ENCODE results near the gene CCNF.

GRCh38 chr16:2422123-2422867 is 7.0 kb upstream of the CCNF start:
- no peak for TF ChIP-seq RAD21 (IDR thresholded peaks at IDR 0.05; ENCODE audit: low read depth)
- no peak for TF ChIP-seq EGR1 (IDR thresholded peaks at IDR 0.05)
- TF ChIP-seq TCF12 (IDR thresholded peaks at IDR 0.05; ENCODE audit: low read depth) = no peak
- TF ChIP-seq CEBPB (IDR thresholded peaks at IDR 0.05) = no peak
- no peak for TF ChIP-seq EP300 (IDR thresholded peaks at IDR 0.05; ENCODE audit: borderline replicate concordance)
- TF ChIP-seq MAX (IDR thresholded peaks at IDR 0.05) = no peak
- TF ChIP-seq TAF1 (IDR thresholded peaks at IDR 0.05; ENCODE audit: low read depth) = no peak
- TF ChIP-seq REST (IDR thresholded peaks at IDR 0.05; ENCODE audit: low read depth) = no peak
- TF ChIP-seq USF1 (IDR thresholded peaks at IDR 0.05) = no peak
